SU-DHL-6 (cell line): ENCODE measurements around the gene SIAH2.

Experiments used
- H2AFZ ChIP-seq: fragments of 200-600 bp; sonication (generic); 2 replicates; pipeline ENCODE4 v1.6.1; 2014; ENCODE audit warnings: low read depth, mild to moderate bottlenecking, moderate library complexity, mixed read lengths, antibody characterized with exemption, low read length; ENCODE audit not compliant: severe bottlenecking
- H3F3A ChIP-seq: fragments of 200-600 bp; shearing (Covaris generic); 2 replicates; pipeline ENCODE4 v1.6.0; 2016; ENCODE audit warnings: antibody characterized with exemption, mild to moderate bottlenecking; ENCODE audit not compliant: insufficient read depth
- H3K27ac ChIP-seq: fragments of 200-600 bp; sonication (generic); 2 replicates; pipeline ENCODE4 v1.5.1; 2016; ENCODE audit warnings: low read depth, mild to moderate bottlenecking, low read length, moderate library complexity, mixed read lengths
- H3K27me3 ChIP-seq: fragments of 200-600 bp; sonication (generic), shearing (Covaris generic); 2 replicates; pipeline ENCODE4 v1.6.0; 2014; ENCODE audit warnings: mild to moderate bottlenecking, low read length
- H3K36me3 ChIP-seq: fragments of 200-600 bp; sonication (generic); 2 replicates; pipeline ENCODE4 v1.6.1; 2014; ENCODE audit warnings: mild to moderate bottlenecking, low read length, mixed read lengths
- H3K4me2 ChIP-seq: fragments of 300-600, 200-600 bp; shearing (Covaris generic), sonication (generic); 2 replicates; pipeline ENCODE4 v1.6.0; 2014; ENCODE audit warnings: low read length, low read depth, mild to moderate bottlenecking; ENCODE audit not compliant: poor library complexity, severe bottlenecking
- H3K4me3 ChIP-seq: fragments of 200-600 bp; sonication (generic); 2 replicates; pipeline ENCODE4 v1.5.1; 2014; ENCODE audit warnings: antibody characterized with exemption, low read length, mild to moderate bottlenecking, mixed read lengths; ENCODE audit not compliant: insufficient read depth, poor library complexity, severe bottlenecking
- H3K79me2 ChIP-seq: fragments of 200-600 bp; sonication (generic); 2 replicates; pipeline ENCODE4 v1.6.1; 2014; ENCODE audit warnings: mild to moderate bottlenecking, low read length, moderate library complexity; ENCODE audit not compliant: insufficient read depth
- H3K9ac ChIP-seq: fragments of 200-600 bp; sonication (generic); 2 replicates; pipeline ENCODE4 v1.7.0; 2014; ENCODE audit warnings: mild to moderate bottlenecking, low read length
- H3K9me2 ChIP-seq: fragments of 200-600 bp; sonication (generic); replicated peaks from 2 replicates; pipeline ENCODE4 v1.6.1; 2014; ENCODE audit warnings: low read length; ENCODE audit not compliant: insufficient read depth
- H3K9me3 ChIP-seq: fragments of 200-600 bp; sonication (generic); 2 replicates; pipeline ENCODE4 v1.6.1; 2014; ENCODE audit warnings: low read length, mixed read lengths; ENCODE audit not compliant: insufficient read depth
- H4K20me1 ChIP-seq: fragments of 200-600 bp; sonication (generic); 2 replicates; pipeline ENCODE4 v1.6.1; 2014; ENCODE audit warnings: low read depth, mild to moderate bottlenecking, antibody characterized with exemption, low read length, moderate library complexity, mixed read lengths
- EZH2phosphoT487 ChIP-seq: fragments of 200-600 bp; sonication (generic), shearing (Covaris generic); conservative IDR thresholded peaks from 2 replicates; pipeline ENCODE4 v1.6.1; 2018; ENCODE audit warnings: mild to moderate bottlenecking, antibody characterized with exemption, low read length, moderate library complexity, mixed read lengths
- TF ChIP-seq, protein P1 (sequence below): fragments of 200-600 bp; sonication (generic); IDR thresholded peaks from one replicate; pipeline ENCODE4 v1.5.1; 2017; ENCODE audit warnings: antibody characterized with exemption, mild to moderate bottlenecking, low read length, moderate library complexity; ENCODE audit not compliant: insufficient read depth, poor library complexity, severe bottlenecking

Gene SIAH2

DNA sequence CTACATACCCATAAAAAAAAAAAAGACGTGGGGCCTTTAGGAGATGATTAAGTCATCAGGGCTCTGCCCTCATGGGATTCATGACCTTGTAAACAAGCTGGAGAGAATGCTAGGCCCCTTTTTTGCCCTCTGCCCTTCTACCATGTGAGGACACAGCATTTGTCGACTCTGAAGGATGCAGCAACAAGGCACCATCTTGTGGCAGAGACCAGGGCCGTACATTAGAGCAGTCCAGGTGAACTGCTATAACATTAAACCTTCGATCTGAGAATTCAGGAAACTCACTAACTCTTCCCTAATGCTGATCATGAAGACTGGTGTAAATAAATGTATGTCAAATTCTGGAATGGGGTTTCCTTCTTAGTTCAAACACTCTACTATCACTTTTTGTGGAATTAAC is 30.7 kb upstream of the SIAH2 start:
- no peaks in the 10 kb centered on the region for H3K36me3 ChIP-seq
- TF ChIP-seq, protein P1, sequence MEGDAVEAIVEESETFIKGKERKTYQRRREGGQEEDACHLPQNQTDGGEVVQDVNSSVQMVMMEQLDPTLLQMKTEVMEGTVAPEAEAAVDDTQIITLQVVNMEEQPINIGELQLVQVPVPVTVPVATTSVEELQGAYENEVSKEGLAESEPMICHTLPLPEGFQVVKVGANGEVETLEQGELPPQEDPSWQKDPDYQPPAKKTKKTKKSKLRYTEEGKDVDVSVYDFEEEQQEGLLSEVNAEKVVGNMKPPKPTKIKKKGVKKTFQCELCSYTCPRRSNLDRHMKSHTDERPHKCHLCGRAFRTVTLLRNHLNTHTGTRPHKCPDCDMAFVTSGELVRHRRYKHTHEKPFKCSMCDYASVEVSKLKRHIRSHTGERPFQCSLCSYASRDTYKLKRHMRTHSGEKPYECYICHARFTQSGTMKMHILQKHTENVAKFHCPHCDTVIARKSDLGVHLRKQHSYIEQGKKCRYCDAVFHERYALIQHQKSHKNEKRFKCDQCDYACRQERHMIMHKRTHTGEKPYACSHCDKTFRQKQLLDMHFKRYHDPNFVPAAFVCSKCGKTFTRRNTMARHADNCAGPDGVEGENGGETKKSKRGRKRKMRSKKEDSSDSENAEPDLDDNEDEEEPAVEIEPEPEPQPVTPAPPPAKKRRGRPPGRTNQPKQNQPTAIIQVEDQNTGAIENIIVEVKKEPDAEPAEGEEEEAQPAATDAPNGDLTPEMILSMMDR, result no peak
- TF ChIP-seq EZH2phosphoT487, result no peak

DNA sequence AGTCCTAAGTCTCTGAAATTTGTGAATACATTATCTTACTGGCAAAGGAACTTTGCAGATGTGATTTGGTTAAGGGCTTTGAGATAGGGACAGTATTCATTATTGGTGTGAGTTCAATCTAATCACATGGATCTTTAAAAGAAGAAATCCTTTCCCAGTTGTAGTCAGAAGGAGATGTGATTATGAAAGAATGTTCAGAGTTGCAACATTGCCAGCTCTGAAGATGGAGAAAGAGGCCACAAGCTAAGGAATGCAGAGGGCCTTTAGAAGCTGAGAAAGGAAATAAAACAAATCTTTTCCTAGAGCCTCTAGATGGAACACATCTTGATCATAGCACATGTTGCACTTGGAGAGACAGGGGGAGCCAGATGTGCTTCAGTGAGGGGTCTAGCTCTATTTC is 27.7 kb upstream of the SIAH2 start:
- Histone ChIP-seq H3K4me3 (no peak overlapping the region), H3K79me2 (no peaks in the 10 kb centered on the region), H3K27ac (no peak overlapping the region), H3K4me2 (no peak overlapping the region), H2AFZ (no peak overlapping the region), H3K9ac (no peak overlapping the region), H4K20me1 (no peaks in the 10 kb centered on the region), H3F3A (no peaks in the 10 kb centered on the region), H3K9me3 (no peaks in the 10 kb centered on the region), H3K27me3 (no peaks in the 10 kb centered on the region), H3K36me3 (no peaks in the 10 kb centered on the region), H3K9me2 (no peaks in the 10 kb centered on the region)
- TF ChIP-seq EZH2phosphoT487, result no peak
- TF ChIP-seq, protein P1, result no peak

More for the DNA sequence above, 30.7 kb upstream of the SIAH2 start:
- H2AFZ ChIP-seq, result no peak overlapping the region
- no peak overlapping the region for H3K4me3 ChIP-seq
- H3K79me2 ChIP-seq, result no peaks in the 10 kb centered on the region
- no peaks in the 10 kb centered on the region for H4K20me1 ChIP-seq
- H3K9me3 ChIP-seq, result no peaks in the 10 kb centered on the region
- H3K27me3 ChIP-seq, result no peaks in the 10 kb centered on the region
- no peaks in the 10 kb centered on the region for H3F3A ChIP-seq
- H3K9me2 ChIP-seq, result no peaks in the 10 kb centered on the region
- H3K27ac ChIP-seq, result no peak overlapping the region
- no peak overlapping the region for H3K9ac ChIP-seq
- H3K4me2 ChIP-seq, result no peak overlapping the region

- no peaks in the 10 kb centered on the region for H3K36me3 ChIP-seq
- no peak overlapping the region for H3K9ac ChIP-seq
- H3K27me3 ChIP-seq, result no peaks in the 10 kb centered on the region
- no peak overlapping the region for H3K4me2 ChIP-seq
- TF ChIP-seq, protein P1, result no peak
- no peak for TF ChIP-seq EZH2phosphoT487
- no peaks in the 10 kb centered on the region for H3K9me3 ChIP-seq
- H3K79me2 ChIP-seq, result no peaks in the 10 kb centered on the region
- no peak overlapping the region for H2AFZ ChIP-seq
- H3K9me2 ChIP-seq, result no peaks in the 10 kb centered on the region
- H4K20me1 ChIP-seq, result no peaks in the 10 kb centered on the region
- H3K4me3 ChIP-seq, result no peak overlapping the region
- no peak overlapping the region for H3K27ac ChIP-seq
- H3F3A ChIP-seq, result no peaks in the 10 kb centered on the region
Measured at GRCh38 chr3:150789451-150789850, 26.5 kb upstream of the SIAH2 start.
